Type B pancreatic cell (in vitro differentiated cells): ENCODE results near the gene ITGAE. TPM values are rescaled to one million over a fixed set of nuclear protein-coding genes. Genes with fewer than 3 reads are reported as not detected.

ENCODE experiments used
- DNase-seq: peaks from one replicate; pipeline ENCODE4 v3.0.0; 2021; ENCODE audit warnings: mixed read lengths; ENCODE audit not compliant: unreplicated experiment; ENCODE audit errors: extremely low spot score
- H3K27ac Mint-ChIP-seq: 2 replicates; pipeline ENCODE4 v1.8.0; 2021; ENCODE audit warnings: mild to moderate bottlenecking, mixed read lengths
- H3K27me3 Mint-ChIP-seq: 2 replicates; pipeline ENCODE4 v1.8.0; 2021; ENCODE audit warnings: mixed read lengths
- H3K36me3 Mint-ChIP-seq: 2 replicates; pipeline ENCODE4 v1.8.0; 2021; ENCODE audit warnings: mixed read lengths
- H3K4me1 Mint-ChIP-seq: one replicate; pipeline ENCODE4 v1.8.0; 2021; ENCODE audit warnings: mixed read lengths; ENCODE audit not compliant: unreplicated experiment
- H3K4me3 Mint-ChIP-seq: 2 replicates; pipeline ENCODE4 v1.8.0; 2021; ENCODE audit warnings: mild to moderate bottlenecking, mixed read lengths
- H3K9me3 Mint-ChIP-seq: 2 replicates; pipeline ENCODE4 v1.8.0; 2021; ENCODE audit warnings: mixed read lengths
- CTCF ChIP-seq: fragments of 200-600 bp; sonication (generic); conservative IDR thresholded peaks from 2 replicates; pipeline ENCODE4 v1.5.0; 2021; ENCODE audit warnings: antibody characterized with exemption, mild to moderate bottlenecking
- total RNA-seq: library from RNA; stranded (reverse); gene quantifications from 2 replicates; pipeline ENCODE4 v1.2.1, GENCODE V29; 2021; ENCODE audit warnings: low replicate concordance

ITGAE gene
- total RNA-seq, 1 donor from 2014 or later, result 28.8 TPM

GRCh38 chr17:3836551-3836950 lies 35.6 kb upstream of the ITGAE start:
- no peak for TF ChIP-seq CTCF
- DNase-seq, result no peak
- Mint-ChIP-seq H3K27ac (no peak overlapping the region), H3K9me3 (no peaks in the 10 kb centered on the region), H3K4me3 (no peak overlapping the region), H3K36me3 (peaks cover 23% of the 10 kb centered on the region), H3K27me3 (no peaks in the 10 kb centered on the region), H3K4me1 (peaks cover 11% of the 10 kb centered on the region)

GRCh38 chr17:3835410-3836229 lies 34.6 kb upstream of the ITGAE start:
- peaks cover 23% of the 10 kb centered on the region for H3K36me3 Mint-ChIP-seq

GRCh38 chr17:3834811-3835210 lies 33.8 kb upstream of the ITGAE start:
- peaks cover 20% of the 10 kb centered on the region for H3K36me3 Mint-ChIP-seq
- H3K4me1 Mint-ChIP-seq, result peaks cover 11% of the 10 kb centered on the region
- no peak overlapping the region for H3K4me3 Mint-ChIP-seq
- H3K9me3 Mint-ChIP-seq, result no peaks in the 10 kb centered on the region
- no peaks in the 10 kb centered on the region for H3K27me3 Mint-ChIP-seq
- TF ChIP-seq CTCF, result no peak
- no peak overlapping the region for H3K27ac Mint-ChIP-seq
- no peak for DNase-seq

More at GRCh38 chr17:3835410-3836229, 34.6 kb upstream of the ITGAE start:
- no peak for DNase-seq
- Mint-ChIP-seq H3K27ac (no peak overlapping the region), H3K27me3 (no peaks in the 10 kb centered on the region), H3K4me1 (peaks cover 11% of the 10 kb centered on the region), H3K9me3 (no peaks in the 10 kb centered on the region), H3K4me3 (no peak overlapping the region)
- TF ChIP-seq CTCF, result no peak

- no peaks in the 10 kb centered on the region for H3K9me3 Mint-ChIP-seq
- H3K27me3 Mint-ChIP-seq, result no peaks in the 10 kb centered on the region
- H3K27ac Mint-ChIP-seq, result no peak overlapping the region
- no peak for DNase-seq
- TF ChIP-seq CTCF, result no peak
- H3K4me1 Mint-ChIP-seq, result no peaks in the 10 kb centered on the region
- H3K4me3 Mint-ChIP-seq, result no peak overlapping the region
- H3K36me3 Mint-ChIP-seq, result peaks cover 27% of the 10 kb centered on the region
These were observed 27.9 kb upstream of the ITGAE start for GRCh38 chr17:3828852-3829232.

GRCh38 chr17:3828151-3828851 lies 27.3 kb upstream of the ITGAE start:
- peaks cover 22% of the 10 kb centered on the region for H3K36me3 Mint-ChIP-seq
- no peaks in the 10 kb centered on the region for H3K4me1 Mint-ChIP-seq
- no peak for TF ChIP-seq CTCF
- H3K4me3 Mint-ChIP-seq, result no peak overlapping the region
- H3K27ac Mint-ChIP-seq, result no peak overlapping the region
- DNase-seq, result no peak
- no peaks in the 10 kb centered on the region for H3K27me3 Mint-ChIP-seq
- no peaks in the 10 kb centered on the region for H3K9me3 Mint-ChIP-seq
